GM12872 (cell line): ENCODE results near the gene LEMD1.

ENCODE experiments used
- TF ChIP-seq, protein P1 (sequence below): IDR thresholded peaks from 3 replicates; pipeline ENCODE4 v1.5.1; 2011; ENCODE audit warnings: low read depth, mild to moderate bottlenecking, low read length, moderate library complexity; ENCODE audit not compliant: insufficient read depth

LEMD1 gene

DNA sequence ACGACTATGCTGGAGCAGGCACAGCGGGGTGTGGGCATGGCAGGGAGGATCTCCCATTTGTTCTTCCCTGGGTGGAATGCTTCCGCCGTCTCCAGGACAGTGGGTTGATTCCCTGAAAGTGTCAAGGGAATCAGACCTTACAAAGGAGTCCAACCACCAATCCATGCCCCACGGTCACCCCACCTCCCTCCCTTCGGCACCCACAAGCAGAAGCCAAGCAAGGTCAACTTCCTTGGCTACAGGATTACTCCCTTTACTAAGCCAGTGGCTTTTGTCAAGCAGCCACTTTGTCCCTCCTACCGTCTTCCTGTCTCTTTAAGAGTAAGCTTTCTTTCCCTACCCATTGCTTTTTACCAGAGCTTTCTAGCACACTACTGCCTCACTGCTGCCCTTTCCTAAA lies 84.4 kb downstream of the LEMD1 start:
- TF ChIP-seq, protein P1, sequence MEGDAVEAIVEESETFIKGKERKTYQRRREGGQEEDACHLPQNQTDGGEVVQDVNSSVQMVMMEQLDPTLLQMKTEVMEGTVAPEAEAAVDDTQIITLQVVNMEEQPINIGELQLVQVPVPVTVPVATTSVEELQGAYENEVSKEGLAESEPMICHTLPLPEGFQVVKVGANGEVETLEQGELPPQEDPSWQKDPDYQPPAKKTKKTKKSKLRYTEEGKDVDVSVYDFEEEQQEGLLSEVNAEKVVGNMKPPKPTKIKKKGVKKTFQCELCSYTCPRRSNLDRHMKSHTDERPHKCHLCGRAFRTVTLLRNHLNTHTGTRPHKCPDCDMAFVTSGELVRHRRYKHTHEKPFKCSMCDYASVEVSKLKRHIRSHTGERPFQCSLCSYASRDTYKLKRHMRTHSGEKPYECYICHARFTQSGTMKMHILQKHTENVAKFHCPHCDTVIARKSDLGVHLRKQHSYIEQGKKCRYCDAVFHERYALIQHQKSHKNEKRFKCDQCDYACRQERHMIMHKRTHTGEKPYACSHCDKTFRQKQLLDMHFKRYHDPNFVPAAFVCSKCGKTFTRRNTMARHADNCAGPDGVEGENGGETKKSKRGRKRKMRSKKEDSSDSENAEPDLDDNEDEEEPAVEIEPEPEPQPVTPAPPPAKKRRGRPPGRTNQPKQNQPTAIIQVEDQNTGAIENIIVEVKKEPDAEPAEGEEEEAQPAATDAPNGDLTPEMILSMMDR, result no peak

DNA sequence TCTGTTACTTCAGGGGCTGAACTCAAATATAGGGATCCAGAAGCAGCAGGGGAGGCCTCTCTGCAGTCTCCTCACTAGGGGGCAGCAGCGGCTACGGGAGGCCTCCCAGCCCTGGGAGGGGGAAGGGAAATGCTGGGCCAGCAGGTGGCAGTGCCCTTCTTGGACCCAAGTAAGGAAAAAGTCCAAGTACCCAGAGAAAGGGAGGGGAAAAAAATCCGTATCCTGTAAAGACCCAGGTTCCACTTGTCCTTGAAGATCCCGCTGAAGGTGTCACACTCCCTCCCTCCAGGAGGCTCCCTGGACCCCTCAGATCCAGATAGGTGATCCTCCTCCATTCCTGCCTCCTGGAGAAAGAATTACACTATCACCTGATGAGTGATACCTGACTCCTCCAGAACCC lies 86.2 kb downstream of the LEMD1 start:
- TF ChIP-seq, protein P1, result peak; percentile 94

DNA sequence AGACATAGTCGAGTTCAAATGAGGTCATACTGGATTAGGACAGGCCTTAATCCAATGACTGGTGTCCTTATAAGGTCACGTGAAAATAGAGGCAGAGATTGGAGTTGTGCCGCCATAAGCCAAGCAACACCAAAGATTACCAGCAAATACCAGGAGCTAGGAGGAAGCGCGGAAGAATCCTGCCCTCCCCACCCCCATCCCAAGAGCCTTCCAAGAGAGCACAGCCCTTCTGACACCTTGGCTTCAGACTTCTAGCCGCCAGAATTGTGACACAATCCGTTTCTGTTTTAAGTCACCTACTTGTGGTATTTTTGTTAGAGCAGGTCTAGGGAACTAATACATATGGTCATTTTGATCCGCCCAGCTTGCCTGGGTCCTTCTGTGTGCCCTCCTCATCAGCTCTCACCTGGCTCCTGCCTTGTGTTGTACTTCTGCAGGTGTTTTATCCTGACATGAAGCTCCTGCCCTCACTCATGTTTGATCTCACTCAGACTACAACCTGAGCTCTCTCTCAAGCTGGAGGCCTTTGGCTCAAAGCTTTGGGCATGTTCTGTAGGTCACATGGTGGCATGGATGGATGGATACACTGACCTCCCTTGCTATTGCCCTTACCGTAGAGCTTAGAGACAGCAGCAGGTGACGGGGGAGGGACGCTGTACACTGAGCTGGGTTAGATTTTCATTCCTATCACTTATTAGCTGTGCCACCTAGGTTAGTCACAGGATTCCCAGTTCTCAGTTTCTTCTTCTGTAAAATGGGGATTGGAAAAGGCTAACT lies 89.7 kb downstream of the LEMD1 start:
- TF ChIP-seq, protein P1, result no peak
